Stimulated activated CD8-positive, alpha-beta memory T cell treated with anti-CD3 and anti-CD28 coated beads, Interleukin-7, amount 100 ng/mL, for 48 hours (primary cell): ENCODE data around the gene CD28.
A peak's percentile ranks its signal among the peaks of the same experiment; 100 is the strongest.
"Not testable (repeated sequence)": the region's sequence is repeated elsewhere in the genome, so short reads cannot be mapped to it uniquely, and the experiment has no call there.

Experiments
- DNase-seq, 2 donors: peaks; one replicate each; pipeline ENCODE4 v3.0.0-alpha.2; 2020; ENCODE audit warnings: low read depth in 1 of 2; ENCODE audit errors: extremely low read depth in 1 of 2

The CD28 gene

GRCh38 chr2:203743441-203743981, 37.1 kb downstream of the CD28 start:
- no peak for DNase-seq

- DNase-seq: no peak
Observed at GRCh38 chr2:203744091-203744490, 37.7 kb downstream of the CD28 start.

DNA sequence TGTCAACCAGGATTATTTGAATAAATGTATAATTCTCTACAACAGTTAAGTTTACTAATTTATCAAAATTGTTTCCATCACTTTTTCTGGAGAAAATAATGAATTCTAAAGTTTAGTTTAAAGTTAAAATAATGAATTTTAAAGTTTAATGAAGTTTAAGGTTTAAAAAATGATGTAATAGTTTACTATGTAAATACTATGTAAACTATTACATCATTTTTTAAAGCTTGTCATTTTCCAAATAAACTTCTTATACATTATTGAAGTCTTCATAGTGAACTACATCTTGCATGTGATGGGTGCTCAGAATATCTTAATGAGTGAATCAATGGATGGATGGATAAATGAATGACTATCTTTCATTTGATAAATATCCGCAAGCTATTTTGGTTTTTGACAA, 38.8 kb downstream of the CD28 start:
- no peak for DNase-seq

GRCh38 chr2:203748331-203749126, 42.1 kb downstream of the CD28 start:
- DNase-seq: no peak

- DNase-seq: no peak
Observed at GRCh38 chr2:203750346-203751068, 44.1 kb downstream of the CD28 start.

GRCh38 chr2:203751685-203752271, 45.3 kb downstream of the CD28 start:
- DNase-seq: no peak

GRCh38 chr2:203756161-203756560, 49.7 kb downstream of the CD28 start:
- DNase-seq: no peak

GRCh38 chr2:203758841-203759689, 52.6 kb downstream of the CD28 start:
- DNase-seq: no peak

GRCh38 chr2:203759690-203760365, 53.4 kb downstream of the CD28 start:
- DNase-seq: no peak

DNA sequence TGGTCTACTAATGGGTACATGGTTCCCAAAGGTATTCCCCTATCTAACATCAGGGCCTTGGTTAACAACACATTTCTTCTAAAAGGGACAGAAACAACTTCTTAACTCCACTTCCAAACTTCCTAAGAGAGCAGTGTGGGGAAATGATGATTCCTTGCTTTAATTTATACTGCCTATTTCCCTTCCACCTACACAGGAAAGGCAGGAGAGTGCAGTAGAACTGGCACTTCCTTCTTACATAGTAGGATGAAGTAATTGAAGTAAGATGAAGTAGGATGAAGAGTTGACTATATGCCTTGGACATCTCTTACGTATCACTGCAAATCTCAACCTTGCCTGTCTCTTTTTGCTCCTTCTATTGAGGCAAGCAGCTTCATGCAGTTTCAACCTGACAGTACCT, 54.7 kb downstream of the CD28 start:
- DNase-seq: no peak

GRCh38 chr2:203763241-203763937, 57.0 kb downstream of the CD28 start:
- DNase-seq: peak in 1 of 2 donors; percentile 46

GRCh38 chr2:203763938-203764664, 57.7 kb downstream of the CD28 start:
- no peak for DNase-seq

- no peak for DNase-seq
Observed at GRCh38 chr2:203772456-203773165, 66.2 kb downstream of the CD28 start.

DNA sequence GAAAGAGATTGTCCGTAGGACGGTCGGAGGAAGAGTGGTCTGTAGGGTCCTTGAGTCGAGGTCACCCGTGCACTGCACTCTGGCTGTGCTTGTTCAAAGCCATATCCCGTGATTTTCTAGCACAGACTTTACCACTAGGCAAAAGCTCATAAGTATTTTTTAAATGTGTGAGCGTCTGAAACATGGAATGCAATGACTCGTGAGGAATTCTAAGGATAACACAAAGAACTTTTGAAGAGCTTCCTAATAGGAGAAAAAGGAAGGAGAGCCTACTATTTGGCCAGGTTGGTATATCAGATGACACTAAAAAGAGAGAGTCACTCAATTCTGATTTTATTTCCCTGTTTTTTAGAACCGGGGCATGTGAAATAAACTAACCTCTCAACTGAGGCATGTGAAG, 68.3 kb downstream of the CD28 start:
- no peak for DNase-seq

GRCh38 chr2:203775684-203776083, 69.2 kb downstream of the CD28 start:
- no peak for DNase-seq

- no peak for DNase-seq
Observed at GRCh38 chr2:203777030-203777429, 70.6 kb downstream of the CD28 start.

DNA sequence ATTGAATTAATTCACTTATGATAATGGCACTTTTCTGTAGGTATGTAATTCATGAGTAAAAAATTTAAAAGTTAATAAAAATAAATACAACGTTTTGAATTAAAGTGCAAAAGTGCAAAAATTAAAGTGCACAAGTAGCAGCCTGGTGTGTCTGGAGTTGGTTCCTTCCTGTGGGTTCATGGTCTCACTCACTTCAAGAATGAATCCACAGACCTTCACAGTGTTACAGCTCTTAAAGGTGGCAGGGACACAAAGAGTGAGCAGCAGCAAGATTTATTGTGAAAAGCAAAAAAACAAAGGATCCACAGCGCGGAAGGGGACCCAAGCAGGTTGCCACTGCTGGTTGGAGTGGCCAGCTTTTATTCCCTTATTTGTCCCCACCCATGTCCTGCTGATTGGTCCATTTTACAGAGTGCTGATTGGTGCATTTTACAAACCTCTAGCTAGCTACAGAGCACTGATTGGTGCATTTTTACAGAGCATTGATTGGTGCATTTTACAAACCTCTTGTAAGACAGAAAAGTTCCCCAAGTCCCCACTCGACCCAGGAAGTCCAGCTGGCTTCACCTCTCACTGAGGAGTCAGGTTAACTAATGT, 73.1 kb downstream of the CD28 start:
- not testable (repeated sequence) for DNase-seq

DNA sequence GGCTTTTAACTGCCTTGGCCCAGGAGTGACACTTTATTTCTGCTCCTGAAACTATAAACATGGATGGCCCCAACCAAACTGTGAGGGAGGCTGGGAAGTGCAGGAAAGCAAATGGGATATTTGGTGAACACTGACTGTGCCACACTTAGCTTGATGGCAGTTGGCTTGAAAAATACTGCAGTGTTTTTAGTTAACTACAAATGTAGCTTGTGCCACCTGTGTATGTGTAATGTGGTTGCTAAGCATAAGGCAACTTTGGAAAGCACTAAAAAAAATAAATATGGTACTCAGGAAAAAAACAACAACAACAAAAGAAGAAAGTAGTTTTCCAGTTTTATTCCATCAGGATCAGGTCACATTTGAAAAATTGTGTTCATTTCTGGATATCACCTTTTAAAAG, 73.8 kb downstream of the CD28 start:
- DNase-seq: no peak
